ENCODE results near the gene ABR. TPM values are rescaled to one million over a fixed set of nuclear protein-coding genes. Genes with fewer than 3 reads are reported as not detected.

The ABR gene
- total RNA-seq, 2 donors from 2014 or later: 71.4 to 87.2 TPM

Other genes with a start within 250 kb of the ABR start
- gene NXN, start 200.2 kb downstream of the ABR start, total RNA-seq: under 1 TPM; 0.37 to 0.95 TPM
- 10 to 100 TPM in 1 of 2 donors, 1 to 10 TPM in 1; 6.6 to 12.9 TPM for gene TIMM22, start 182.9 kb downstream of the ABR start, total RNA-seq
- not detected for gene BHLHA9, start 90.5 kb upstream of the ABR start, total RNA-seq
- under 1 TPM; 0.06 to 0.08 TPM for gene TRARG1, start 99.7 kb upstream of the ABR start, total RNA-seq
- 100 to 1,000 TPM; 247 to 515 TPM for gene YWHAE, start 220.2 kb upstream of the ABR start, total RNA-seq

Measured in activated T-helper 17 cell treated with anti-CD3 and anti-CD28 coated beads, Interleukin-2, amount 50 U/mL, for 72 hours (primary cell).